ENCODE results near the gene MCC.

MCC gene

GRCh38 chr5:113114559-113114958 lies 373.7 kb downstream of the MCC start:
- no peak overlapping the region for H3K4me3 ChIP-seq (ENCODE audit: control insufficient read depth, low read depth, low read length)
- TF ChIP-seq CTCF (conservative IDR thresholded peaks at IDR 0.05; ENCODE audit: control insufficient read depth, insufficient read depth, low read depth, low read length): no peak
- DNase-seq (ENCODE audit: low read depth): no peak

GRCh38 chr5:113112435-113112834 lies 375.8 kb downstream of the MCC start:
- no peak overlapping the region for H3K4me3 ChIP-seq (ENCODE audit: control insufficient read depth, low read depth, low read length)
- no peak for TF ChIP-seq CTCF (conservative IDR thresholded peaks at IDR 0.05; ENCODE audit: control insufficient read depth, insufficient read depth, low read depth, low read length)
- peak; percentile 78 for DNase-seq (ENCODE audit: low read depth)

- no peak for TF ChIP-seq CTCF (conservative IDR thresholded peaks at IDR 0.05; ENCODE audit: control insufficient read depth, insufficient read depth, low read depth, low read length)
- H3K4me3 ChIP-seq (ENCODE audit: control insufficient read depth, low read depth, low read length): no peak overlapping the region
- no peak for DNase-seq (ENCODE audit: low read depth)
Measured at GRCh38 chr5:113110117-113110516, 378.1 kb downstream of the MCC start.

- DNase-seq (ENCODE audit: low read depth): no peak
- TF ChIP-seq CTCF (conservative IDR thresholded peaks at IDR 0.05; ENCODE audit: control insufficient read depth, insufficient read depth, low read depth, low read length): no peak
- no peak overlapping the region for H3K4me3 ChIP-seq (ENCODE audit: control insufficient read depth, low read depth, low read length)
Measured at GRCh38 chr5:113109344-113109743, 378.9 kb downstream of the MCC start.

DNA sequence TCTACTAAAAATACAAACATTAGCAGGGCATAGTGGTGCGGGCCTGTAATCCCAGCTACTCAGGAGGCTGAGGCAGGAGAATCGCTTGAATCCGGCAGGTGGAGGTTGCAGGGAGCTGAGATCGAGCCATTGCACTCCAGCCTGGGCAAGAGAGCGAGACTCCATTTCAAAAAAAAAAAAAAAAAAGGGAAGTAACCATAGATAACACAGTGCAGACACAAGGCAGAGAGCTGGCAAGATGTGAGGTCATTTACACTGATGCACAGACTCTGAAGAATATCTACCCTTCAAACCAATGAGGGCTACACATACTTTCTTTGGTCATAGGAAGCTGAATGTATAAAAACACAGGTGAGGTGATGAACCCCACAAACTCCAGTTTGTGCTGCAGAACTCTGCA lies 379.8 kb downstream of the MCC start:
- no peak for DNase-seq (ENCODE audit: low read depth)
- TF ChIP-seq CTCF (conservative IDR thresholded peaks at IDR 0.05; ENCODE audit: control insufficient read depth, insufficient read depth, low read depth, low read length): no peak
- no peak overlapping the region for H3K4me3 ChIP-seq (ENCODE audit: control insufficient read depth, low read depth, low read length)

DNA sequence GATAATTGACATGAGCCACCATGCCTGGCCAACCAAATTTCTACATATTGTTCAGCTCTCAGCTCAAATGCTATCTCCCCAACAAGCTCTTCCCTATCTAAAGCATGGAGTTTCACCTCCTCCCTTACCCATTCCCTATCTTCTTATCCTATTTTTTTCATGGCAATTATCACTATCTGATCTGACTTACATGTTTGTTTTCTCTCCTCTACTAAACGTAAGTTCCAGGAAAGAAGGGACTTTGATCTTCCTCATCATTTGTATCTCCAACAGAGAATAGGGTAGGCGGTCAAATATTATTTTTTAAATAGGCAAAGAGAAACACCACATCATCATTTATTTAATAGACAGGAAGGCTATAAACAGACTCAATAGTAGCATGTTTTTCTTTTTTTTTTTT lies 381.4 kb downstream of the MCC start:
- no peak for DNase-seq (ENCODE audit: low read depth)
- no peak for TF ChIP-seq CTCF (conservative IDR thresholded peaks at IDR 0.05; ENCODE audit: control insufficient read depth, insufficient read depth, low read depth, low read length)
- no peak overlapping the region for H3K4me3 ChIP-seq (ENCODE audit: control insufficient read depth, low read depth, low read length)

- no peak overlapping the region for H3K4me3 ChIP-seq (ENCODE audit: control insufficient read depth, low read depth, low read length)
- no peak for DNase-seq (ENCODE audit: low read depth)
- TF ChIP-seq CTCF (conservative IDR thresholded peaks at IDR 0.05; ENCODE audit: control insufficient read depth, insufficient read depth, low read depth, low read length): no peak
Measured at GRCh38 chr5:113105693-113106280, 382.5 kb downstream of the MCC start.
